Thymus (tissue), 11 donors: ENCODE results near the gene VPS11. TPM values are rescaled to one million over a fixed set of nuclear protein-coding genes. Genes with fewer than 3 reads are reported as not detected.
A peak's percentile ranks its signal among the peaks of the same experiment; 100 is the strongest.

Source experiments
- DNase-seq, 9 donors: peaks; one replicate each; pipeline ENCODE4 v3.0.0-alpha.2; 2013; ENCODE audit warnings: low spot score in 9 of 9, low read depth in 6 of 9, missing footprints in 1 of 9
- H3K27ac ChIP-seq, 2 donors: one replicate each; pipeline ENCODE4 v1.5.1; 2013; ENCODE audit warnings: control low read depth in 1 of 2, low read depth in 1 of 2, low read length in 1 of 2, mild to moderate bottlenecking in 1 of 2, moderate library complexity in 1 of 2
- H3K27me3 ChIP-seq, 2 donors: one replicate each; pipeline ENCODE4 v1.5.1; 2013; ENCODE audit warnings: low read length in 1 of 2; ENCODE audit not compliant: control insufficient read depth in 2 of 2, insufficient read depth in 1 of 2
- H3K36me3 ChIP-seq, 2 donors: one replicate each; pipeline ENCODE4 v1.5.1; 2013; ENCODE audit warnings: low read length in 1 of 2, mild to moderate bottlenecking in 1 of 2, moderate library complexity in 1 of 2; ENCODE audit not compliant: control insufficient read depth in 2 of 2, insufficient read depth in 2 of 2
- H3K4me1 ChIP-seq, 2 donors: one replicate each; pipeline ENCODE4 v1.5.1; 2013; ENCODE audit warnings: low read length in 2 of 2; ENCODE audit not compliant: control insufficient read depth in 2 of 2, insufficient read depth in 2 of 2
- H3K4me3 ChIP-seq, 2 donors: one replicate each; pipeline ENCODE4 v1.5.1; 2013; ENCODE audit warnings: low read length in 2 of 2, control low read depth in 1 of 2, mild to moderate bottlenecking in 1 of 2
- H3K9me3 ChIP-seq, 2 donors: one replicate each; pipeline ENCODE4 v1.5.1; 2013; ENCODE audit warnings: low read length in 1 of 2, mild to moderate bottlenecking in 1 of 2; ENCODE audit not compliant: control insufficient read depth in 2 of 2, insufficient read depth in 1 of 2
- WGBS: extraction: QIAGEN DNeasy Blood & Tissue Kit; methylation state at CpG from one replicate; pipeline ENCODE4 v1.1.7; 2013; 5-methylcytosine and 5-hydroxymethylcytosine counted together
- polyA plus RNA-seq: library from polyadenylated mRNA; stranded (reverse); fragments of 200-250 nt; gene quantifications from one replicate; pipeline ENCODE4 v1.2.3, GENCODE V29; 2013
- total RNA-seq: library from RNA; stranded (reverse); fragments of 120-200 nt; gene quantifications from one replicate; pipeline ENCODE4 v1.2.4, GENCODE V29; 2013
- donor health status: healthy.

Gene VPS11
- total and polyA plus RNA-seq, 2 donors: 29.6 to 51.4 TPM

DNA sequence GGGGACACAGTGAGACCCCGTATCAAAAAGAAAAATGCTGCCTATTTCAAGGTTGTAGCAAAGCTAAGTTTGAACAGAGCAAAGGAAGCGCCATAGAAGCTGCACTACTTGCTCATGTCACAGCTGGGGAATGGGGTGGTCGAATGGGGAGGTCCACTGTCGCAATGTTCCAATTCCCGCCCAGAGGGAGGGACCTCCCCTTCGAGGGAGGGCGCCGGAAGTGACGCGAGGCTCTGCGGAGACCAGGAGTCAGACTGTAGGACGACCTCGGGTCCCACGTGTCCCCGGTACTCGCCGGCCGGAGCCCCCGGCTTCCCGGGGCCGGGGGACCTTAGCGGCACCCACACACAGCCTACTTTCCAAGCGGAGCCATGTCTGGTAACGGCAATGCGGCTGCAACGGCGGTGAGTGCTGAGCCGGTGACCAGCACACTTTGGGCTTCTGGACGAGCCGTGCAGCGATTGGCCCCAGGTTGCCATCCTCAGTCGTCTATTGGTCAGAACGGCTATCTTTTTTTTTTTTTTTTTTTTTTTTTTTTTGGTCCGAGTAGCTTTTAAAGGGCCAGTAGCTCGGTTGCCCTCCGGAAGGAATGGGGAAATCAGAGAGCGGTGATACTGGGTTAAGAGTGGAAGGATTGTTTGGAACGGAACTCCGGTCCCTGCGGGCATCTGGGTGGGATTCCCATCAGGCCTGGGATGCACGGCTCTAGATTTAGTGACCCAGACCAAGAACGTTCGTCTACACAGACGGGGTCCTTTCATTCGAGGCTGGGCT is 17.2 kb downstream of the VPS11 start, which contains the start of gene HMBS:
HMBS (plus strand) TSS at position 219 of the 774 bp plus-strand sequence; CDS start at position 372, 153 bp downstream.
- Histone ChIP-seq H3K36me3 (peaks cover 24 to 28% of the 10 kb centered on the region in 2 donors), H3K27ac (peak within 1 kb of the TSS; percentile 74 to 88), H3K4me3 (peak within 1 kb of the TSS; percentile 76 to 83), H3K27me3 (no peaks in the 10 kb centered on the region), H3K9me3 (no peaks in the 10 kb centered on the region), H3K4me1 (peaks cover 8 to 23% of the 10 kb centered on the region in 2 donors)
- WGBS: 1% methylated on average over 45 of the region's 45 CpGs
- peak in 8 of 9 donors; percentile 77 to 92 (median 88) for DNase-seq

DNA sequence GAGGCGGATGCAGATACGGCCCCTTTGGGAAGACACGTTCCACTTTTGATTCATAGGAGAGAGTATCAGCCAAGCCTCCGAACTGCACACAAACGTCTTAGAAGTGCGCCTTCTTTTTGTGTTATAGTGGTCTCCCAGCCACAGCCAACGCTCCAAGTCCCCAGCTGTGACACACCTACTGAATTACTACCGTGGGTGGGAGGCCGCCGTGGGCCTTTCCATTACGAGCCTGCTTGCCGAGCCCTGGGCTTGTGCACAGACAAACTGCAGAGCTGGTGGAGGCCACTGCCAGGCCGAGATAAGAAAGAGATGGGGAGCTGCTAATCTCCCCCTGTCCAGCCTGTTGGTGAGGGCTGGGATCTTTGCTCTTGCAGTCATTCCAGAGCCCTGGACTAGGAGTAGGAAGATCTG is 17.8 kb downstream of the VPS11 start:
- 3% methylated on average over 13 of the region's 13 CpGs for WGBS
- H3K36me3 ChIP-seq: peaks cover 21 to 27% of the 10 kb centered on the region in 2 donors
- H3K27ac ChIP-seq: peak overlapping the region; percentile 72 to 74
- peaks cover 8 to 23% of the 10 kb centered on the region in 2 donors for H3K4me1 ChIP-seq
- no peak for DNase-seq
- H3K27me3 ChIP-seq: no peaks in the 10 kb centered on the region
- H3K4me3 ChIP-seq: peak overlapping the region; percentile 76 to 83
- no peaks in the 10 kb centered on the region for H3K9me3 ChIP-seq

DNA sequence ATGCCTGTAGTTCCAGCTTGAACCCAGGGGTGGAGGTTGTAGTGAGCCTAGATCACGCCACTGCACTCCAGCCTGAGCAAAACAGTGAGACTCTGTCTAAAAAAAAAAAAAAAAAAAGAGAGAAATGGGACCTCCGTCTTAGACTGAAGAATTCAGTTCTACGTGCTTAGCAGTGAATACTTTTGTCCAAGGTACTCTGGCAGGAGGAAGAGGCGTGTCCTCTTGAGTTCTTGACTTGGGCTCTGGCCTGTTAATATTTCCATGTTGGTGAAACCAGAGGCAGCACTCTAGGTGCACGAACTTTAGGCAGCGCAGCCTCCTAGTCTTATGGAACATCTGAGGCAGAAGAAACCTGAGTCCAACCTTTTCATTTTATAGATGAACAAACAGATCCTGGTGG is 19.5 kb downstream of the VPS11 start:
- Histone ChIP-seq H3K9me3 (no peaks in the 10 kb centered on the region), H3K27ac (no peak overlapping the region), H3K27me3 (no peaks in the 10 kb centered on the region), H3K36me3 (peaks cover 5 to 21% of the 10 kb centered on the region in 2 donors), H3K4me3 (no peak overlapping the region), H3K4me1 (peaks cover 9 to 27% of the 10 kb centered on the region in 2 donors)
- no peak for DNase-seq
- 89% methylated on average over 6 of the region's 6 CpGs for WGBS

DNA sequence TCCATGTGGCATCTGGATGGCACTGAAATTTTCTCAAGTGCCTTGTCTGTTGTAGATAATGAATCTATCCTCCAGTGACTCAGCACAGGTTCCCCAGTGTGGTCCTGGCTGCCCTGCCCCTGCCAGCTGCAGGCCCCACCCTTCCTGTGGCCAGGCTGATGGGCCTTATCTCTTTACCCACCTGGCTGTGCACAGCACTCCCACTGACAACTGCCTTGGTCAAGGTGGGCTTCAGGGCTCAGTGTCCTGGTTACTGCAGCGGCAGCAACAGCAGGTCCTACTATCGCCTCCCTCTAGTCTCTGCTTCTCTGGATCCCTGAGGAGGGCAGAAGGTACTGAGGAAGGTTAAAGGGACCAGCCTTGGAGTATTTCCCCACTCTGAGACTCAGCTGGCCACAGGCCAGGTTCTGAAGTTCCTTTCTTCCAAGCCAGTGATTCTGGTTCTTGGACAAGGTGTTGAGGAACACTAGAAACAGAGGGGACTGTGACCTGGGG is 20.2 kb downstream of the VPS11 start:
- no peaks in the 10 kb centered on the region for H3K27me3 ChIP-seq
- peaks cover 16 to 34% of the 10 kb centered on the region in 2 donors for H3K4me1 ChIP-seq
- 60% methylated on average over 2 of the region's 2 CpGs for WGBS
- H3K27ac ChIP-seq: no peak overlapping the region
- H3K36me3 ChIP-seq: peaks cover 5 to 23% of the 10 kb centered on the region in 2 donors
- no peaks in the 10 kb centered on the region for H3K9me3 ChIP-seq
- H3K4me3 ChIP-seq: no peak overlapping the region
- no peak for DNase-seq

DNA sequence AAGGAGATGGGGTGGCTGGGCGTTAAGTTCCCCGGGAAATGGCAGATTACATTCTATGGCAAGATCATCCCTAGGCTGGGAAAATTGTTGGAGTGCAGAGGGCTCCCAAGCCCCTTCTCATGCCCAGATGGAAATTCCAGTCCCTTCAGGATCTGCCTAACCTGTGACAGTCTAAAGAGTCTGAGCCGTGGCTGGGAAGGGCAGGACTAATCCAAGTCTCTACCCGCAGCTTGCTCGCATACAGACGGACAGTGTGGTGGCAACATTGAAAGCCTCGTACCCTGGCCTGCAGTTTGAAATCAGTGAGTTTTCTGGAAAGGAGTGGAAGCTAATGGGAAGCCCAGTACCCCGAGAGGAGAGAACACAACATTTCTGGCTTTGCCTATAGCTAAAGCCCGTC is 20.8 kb downstream of the VPS11 start:
- Histone ChIP-seq H3K27ac (no peak overlapping the region), H3K4me1 (peaks cover 22 to 40% of the 10 kb centered on the region in 2 donors), H3K36me3 (peaks cover 10 to 30% of the 10 kb centered on the region in 2 donors), H3K4me3 (no peak overlapping the region), H3K9me3 (no peaks in the 10 kb centered on the region), H3K27me3 (no peaks in the 10 kb centered on the region)
- DNase-seq: no peak
- 98% methylated on average over 9 of the region's 9 CpGs for WGBS

DNA sequence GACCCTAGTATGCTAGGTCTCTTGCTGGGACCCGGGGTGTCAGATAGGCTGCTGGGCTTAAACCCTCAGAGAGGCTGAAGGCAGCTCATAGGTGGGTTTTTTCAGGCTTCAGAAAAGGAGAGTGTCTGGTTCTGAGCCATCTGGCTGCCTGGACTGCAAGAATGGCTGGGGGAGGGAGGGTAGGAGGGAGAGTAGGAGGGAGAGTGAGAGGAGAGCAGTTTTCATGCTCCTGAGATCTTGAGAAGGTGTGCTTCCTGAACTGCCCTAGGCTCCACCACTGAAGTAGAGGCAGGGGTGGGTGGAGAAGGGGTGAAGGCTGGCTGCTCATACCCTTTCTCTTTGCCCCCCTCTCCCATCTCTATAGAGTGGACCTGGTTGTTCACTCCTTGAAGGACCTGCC is 21.7 kb downstream of the VPS11 start:
- no peak for DNase-seq
- no peaks in the 10 kb centered on the region for H3K27me3 ChIP-seq
- no peak overlapping the region for H3K4me3 ChIP-seq
- H3K36me3 ChIP-seq: peaks cover 10 to 37% of the 10 kb centered on the region in 2 donors
- H3K4me1 ChIP-seq: peaks cover 23 to 45% of the 10 kb centered on the region in 2 donors
- no peak overlapping the region for H3K27ac ChIP-seq
- 88% methylated on average over 1 of the region's 1 CpG for WGBS
- peaks cover 0 to 3% of the 10 kb centered on the region in 2 donors for H3K9me3 ChIP-seq

DNA sequence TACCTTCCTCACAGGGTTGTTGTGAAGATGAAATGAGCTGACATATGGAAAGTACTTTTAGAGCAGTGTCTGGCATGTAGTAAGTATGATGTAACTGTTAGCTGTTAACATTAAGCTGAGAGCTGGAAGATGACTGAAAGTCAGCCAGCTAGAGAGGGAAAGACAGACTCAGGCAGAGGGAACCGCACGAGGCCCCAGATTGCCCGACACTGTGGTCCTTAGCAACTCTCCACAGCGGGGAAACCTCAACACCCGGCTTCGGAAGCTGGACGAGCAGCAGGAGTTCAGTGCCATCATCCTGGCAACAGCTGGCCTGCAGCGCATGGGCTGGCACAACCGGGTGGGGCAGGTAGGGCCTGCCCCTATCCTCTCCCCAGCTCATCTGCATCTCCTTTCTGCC is 23.6 kb downstream of the VPS11 start:
- H3K4me1 ChIP-seq: peaks cover 21 to 38% of the 10 kb centered on the region in 2 donors
- H3K27me3 ChIP-seq: no peaks in the 10 kb centered on the region
- 97% methylated on average over 9 of the region's 9 CpGs for WGBS
- H3K4me3 ChIP-seq: no peak overlapping the region
- peaks cover 10 to 37% of the 10 kb centered on the region in 2 donors for H3K36me3 ChIP-seq
- peak overlapping the region in 1 of 2 donors; percentile 26 for H3K27ac ChIP-seq
- H3K9me3 ChIP-seq: peaks cover 1 to 3% of the 10 kb centered on the region in 2 donors
- no peak for DNase-seq

DNA sequence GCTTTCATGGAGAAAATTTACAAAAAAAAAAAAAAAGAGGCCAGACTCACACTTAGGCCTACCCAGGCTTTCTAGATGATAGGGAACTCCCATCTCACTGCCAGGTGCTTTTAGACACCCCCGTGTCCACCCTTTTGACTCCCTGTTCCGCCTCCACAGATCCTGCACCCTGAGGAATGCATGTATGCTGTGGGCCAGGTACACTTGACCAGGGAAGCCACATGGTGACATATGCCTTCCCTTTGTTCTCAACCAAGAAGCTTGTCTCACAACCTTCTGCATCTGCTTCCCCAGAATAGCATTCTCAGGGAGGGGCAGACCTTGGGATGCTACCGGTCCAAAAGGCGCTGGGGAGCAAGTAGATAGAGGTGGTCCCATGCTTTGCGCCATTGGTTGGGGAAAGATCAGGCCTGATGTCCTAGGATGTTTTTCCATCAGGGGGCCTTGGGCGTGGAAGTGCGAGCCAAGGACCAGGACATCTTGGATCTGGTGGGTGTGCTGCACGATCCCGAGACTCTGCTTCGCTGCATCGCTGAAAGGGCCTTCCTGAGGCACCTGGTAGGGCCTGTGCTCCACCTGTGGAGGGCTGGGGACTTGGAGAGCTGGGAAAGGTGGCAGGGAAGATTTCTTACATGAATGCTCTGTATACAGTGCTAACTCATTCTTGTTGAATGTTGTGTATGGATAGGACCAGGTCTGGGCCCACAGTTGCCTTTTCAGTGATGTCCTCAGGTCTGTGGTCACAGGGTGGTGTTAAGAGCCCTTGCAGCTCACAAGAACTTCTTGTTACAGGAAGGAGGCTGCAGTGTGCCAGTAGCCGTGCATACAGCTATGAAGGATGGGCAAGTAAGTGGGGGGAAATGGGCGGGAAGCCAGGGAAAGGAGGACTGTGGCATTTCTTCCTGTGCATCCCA is 24.6 kb downstream of the VPS11 start:
- Histone ChIP-seq H3K36me3 (peaks cover 10 to 46% of the 10 kb centered on the region in 2 donors), H3K9me3 (peaks cover 1 to 3% of the 10 kb centered on the region in 2 donors), H3K27ac (peak overlapping the region; percentile 11 to 33), H3K27me3 (no peaks in the 10 kb centered on the region), H3K4me1 (peaks cover 21 to 39% of the 10 kb centered on the region in 2 donors), H3K4me3 (peak overlapping the region; percentile 59 to 85)
- DNase-seq: no peak
- WGBS: 91% methylated on average over 13 of the region's 13 CpGs
